H9 (cell line): Measurements from ENCODE around the gene CLEC4E. TPM values are rescaled to one million over a fixed set of nuclear protein-coding genes. Genes with fewer than 3 reads are reported as not detected.

Source experiments
- DNase-seq: peaks from one replicate; pipeline ENCODE4 v3.0.0-alpha.2; 2017
- H2AFZ ChIP-seq: one replicate; pipeline ENCODE4 v1.6.1; 2013; ENCODE audit warnings: mild to moderate bottlenecking, low read length, control low read depth, moderate library complexity
- H2AK5ac ChIP-seq: 2 replicates; pipeline ENCODE4 v1.6.1; 2013; ENCODE audit warnings: low read length, control low read depth, mixed read lengths; ENCODE audit not compliant: insufficient read length
- H2BK120ac ChIP-seq: one replicate; pipeline ENCODE4 v1.6.1; 2013; ENCODE audit warnings: low read depth, mild to moderate bottlenecking, low read length, control low read depth, inconsistent platforms; ENCODE audit not compliant: poor library complexity, severe bottlenecking
- H2BK12ac ChIP-seq: 2 replicates; pipeline ENCODE4 v1.6.1; 2013; ENCODE audit warnings: low read length, control low read depth, mixed read lengths, low read depth; ENCODE audit not compliant: insufficient read length
- H2BK15ac ChIP-seq: 2 replicates; pipeline ENCODE4 v1.6.1; 2013; ENCODE audit warnings: low read depth, low read length, control low read depth
- H2BK20ac ChIP-seq: one replicate; pipeline ENCODE4 v1.6.1; 2013; ENCODE audit warnings: low read depth, mild to moderate bottlenecking, low read length, control low read depth, inconsistent platforms; ENCODE audit not compliant: poor library complexity, severe bottlenecking
- H2BK5ac ChIP-seq: 2 replicates; pipeline ENCODE4 v1.6.1; 2013; ENCODE audit warnings: low read length, control low read depth, mixed read lengths; ENCODE audit not compliant: insufficient read length
- H3K14ac ChIP-seq: 2 replicates; pipeline ENCODE4 v1.6.1; 2013; ENCODE audit warnings: low read length, control low read depth; ENCODE audit not compliant: insufficient read depth
- H3K18ac ChIP-seq: 2 replicates; pipeline ENCODE4 v1.6.1; 2013; ENCODE audit warnings: low read depth, mild to moderate bottlenecking, mixed read lengths, low read length, control low read depth; ENCODE audit not compliant: insufficient read length
- H3K23ac ChIP-seq: 2 replicates; pipeline ENCODE4 v1.6.1; 2013; ENCODE audit warnings: low read length, control low read depth, mixed read lengths, low read depth; ENCODE audit not compliant: insufficient read length
- H3K23me2 ChIP-seq: 2 replicates; pipeline ENCODE4 v1.6.1; 2013; ENCODE audit warnings: low read depth, mild to moderate bottlenecking, mixed read lengths, low read length, control low read depth; ENCODE audit not compliant: insufficient read length, poor library complexity, severe bottlenecking
- H3K27ac ChIP-seq: 2 replicates; pipeline ENCODE4 v1.5.1; 2013; ENCODE audit warnings: low read length, control low read depth, mixed read lengths, low read depth; ENCODE audit not compliant: insufficient read length
- H3K27me3 ChIP-seq: 2 replicates; pipeline ENCODE4 v1.6.1; 2013; ENCODE audit warnings: low read length, control low read depth, inconsistent platforms; ENCODE audit not compliant: insufficient read depth
- H3K4ac ChIP-seq: 2 replicates; pipeline ENCODE4 v1.6.1; 2013; ENCODE audit warnings: low read depth, mild to moderate bottlenecking, control low read depth, inconsistent platforms, low read length, moderate library complexity
- H3K4me1 ChIP-seq: 2 replicates; pipeline ENCODE4 v1.6.1; 2013; ENCODE audit warnings: low read length, control low read depth, inconsistent platforms; ENCODE audit not compliant: insufficient read depth
- H3K4me2 ChIP-seq: 2 replicates; pipeline ENCODE4 v1.6.1; 2013; ENCODE audit warnings: low read length, control low read depth, mixed read lengths; ENCODE audit not compliant: insufficient read length, insufficient read depth
- H3K56ac ChIP-seq: 2 replicates; pipeline ENCODE4 v1.6.1; 2013; ENCODE audit warnings: low read depth, mild to moderate bottlenecking, mixed read lengths, low read length, control low read depth; ENCODE audit not compliant: insufficient read length
- H3K79me1 ChIP-seq: 2 replicates; pipeline ENCODE4 v1.6.1; 2013; ENCODE audit warnings: low read depth, mild to moderate bottlenecking, moderate library complexity, low read length, control low read depth, inconsistent platforms; ENCODE audit not compliant: insufficient read depth, poor library complexity, severe bottlenecking
- H3K79me2 ChIP-seq: 2 replicates; pipeline ENCODE4 v1.6.1; 2013; ENCODE audit warnings: low read length, control low read depth, inconsistent platforms; ENCODE audit not compliant: insufficient read depth
- H3K9ac ChIP-seq: 2 replicates; pipeline ENCODE4 v1.6.1; 2013; ENCODE audit warnings: low read length, control low read depth, mixed read lengths; ENCODE audit not compliant: insufficient read length; ENCODE audit errors: extremely low read depth
- H3K9me3 ChIP-seq: one replicate; pipeline ENCODE4 v1.6.1; 2013; ENCODE audit warnings: low read depth, low read length, inconsistent platforms; ENCODE audit not compliant: control insufficient read depth
- H3T11ph ChIP-seq: one replicate; pipeline ENCODE4 v1.6.1; 2013; ENCODE audit warnings: mild to moderate bottlenecking, low read length, control low read depth, inconsistent platforms
- H4K20me1 ChIP-seq: one replicate; pipeline ENCODE4 v1.6.1; 2013; ENCODE audit not compliant: control insufficient read depth, insufficient read length, insufficient read depth
- H4K5ac ChIP-seq: 2 replicates; pipeline ENCODE4 v1.6.1; 2013; ENCODE audit warnings: low read depth, mild to moderate bottlenecking, mixed read lengths, low read length, control low read depth; ENCODE audit not compliant: insufficient read length
- H4K8ac ChIP-seq: replicated peaks from 2 replicates; pipeline ENCODE4 v1.6.1; 2013; ENCODE audit warnings: low read length, control low read depth, mixed read lengths, low read depth; ENCODE audit not compliant: insufficient read length
- H4K91ac ChIP-seq: 2 replicates; pipeline ENCODE4 v1.6.1; 2013; ENCODE audit warnings: low read depth, mild to moderate bottlenecking, moderate library complexity, mixed read lengths, low read length, control low read depth; ENCODE audit not compliant: insufficient read length
- H3K27ac Mint-ChIP-seq, 3 experiments: 2 replicates in 2 of 3; 3 replicates in 1 of 3; pipeline ENCODE4 v1.8.0; 2020 to 2021; ENCODE audit warnings: mixed read lengths in 3 of 3, mild to moderate bottlenecking in 1 of 3, moderate library complexity in 1 of 3
- H3K27me3 Mint-ChIP-seq: 2 replicates; pipeline ENCODE4 v1.8.0; 2021; ENCODE audit warnings: low read depth, mild to moderate bottlenecking, moderate library complexity, mixed read lengths
- H3K36me3 Mint-ChIP-seq, 3 experiments: 2 replicates in 2 of 3; 3 replicates in 1 of 3; pipeline ENCODE4 v1.8.0; 2020 to 2021; ENCODE audit warnings: low read depth in 3 of 3, mixed read lengths in 3 of 3; ENCODE audit not compliant: insufficient read depth in 1 of 3
- H3K4me1 Mint-ChIP-seq, 2 experiments: 2 replicates each; pipeline ENCODE4 v1.8.0; 2020; ENCODE audit warnings: mixed read lengths in 2 of 2
- H3K4me3 Mint-ChIP-seq, 2 experiments: 2 replicates in 1 of 2; 3 replicates in 1 of 2; pipeline ENCODE4 v1.8.0; 2020 to 2021; ENCODE audit warnings: mild to moderate bottlenecking in 2 of 2, mixed read lengths in 2 of 2, moderate library complexity in 1 of 2
- H3K9me3 Mint-ChIP-seq, 2 experiments: 2 replicates in 1 of 2; 3 replicates in 1 of 2; pipeline ENCODE4 v1.8.0; 2020; ENCODE audit warnings: mild to moderate bottlenecking in 2 of 2, mixed read lengths in 2 of 2, moderate library complexity in 1 of 2
- WGBS: extraction: QIAGEN DNeasy Blood & Tissue Kit; methylation state at CpG from one replicate; pipeline ENCODE4 v1.1.7; 2013; ENCODE audit warnings: missing lambda C conversion rate, low lambda C conversion rate, mixed read lengths; ENCODE audit not compliant: insufficient read length; ENCODE audit errors: extremely low coverage; 5-methylcytosine and 5-hydroxymethylcytosine counted together
- total RNA-seq: library from RNA; stranded (reverse); gene quantifications from 2 replicates; pipeline ENCODE4 v1.2.1, GENCODE V29; 2021
- TF ChIP-seq, protein P1 (sequence below): fragments of 200-600 bp; sonication (generic); conservative IDR thresholded peaks from 3 replicates; pipeline ENCODE4 v1.8.0; 2021; ENCODE audit warnings: antibody characterized with exemption, mild to moderate bottlenecking

Gene CLEC4E
- total RNA-seq, 1 experiment from 2014 or later = not detected

DNA sequence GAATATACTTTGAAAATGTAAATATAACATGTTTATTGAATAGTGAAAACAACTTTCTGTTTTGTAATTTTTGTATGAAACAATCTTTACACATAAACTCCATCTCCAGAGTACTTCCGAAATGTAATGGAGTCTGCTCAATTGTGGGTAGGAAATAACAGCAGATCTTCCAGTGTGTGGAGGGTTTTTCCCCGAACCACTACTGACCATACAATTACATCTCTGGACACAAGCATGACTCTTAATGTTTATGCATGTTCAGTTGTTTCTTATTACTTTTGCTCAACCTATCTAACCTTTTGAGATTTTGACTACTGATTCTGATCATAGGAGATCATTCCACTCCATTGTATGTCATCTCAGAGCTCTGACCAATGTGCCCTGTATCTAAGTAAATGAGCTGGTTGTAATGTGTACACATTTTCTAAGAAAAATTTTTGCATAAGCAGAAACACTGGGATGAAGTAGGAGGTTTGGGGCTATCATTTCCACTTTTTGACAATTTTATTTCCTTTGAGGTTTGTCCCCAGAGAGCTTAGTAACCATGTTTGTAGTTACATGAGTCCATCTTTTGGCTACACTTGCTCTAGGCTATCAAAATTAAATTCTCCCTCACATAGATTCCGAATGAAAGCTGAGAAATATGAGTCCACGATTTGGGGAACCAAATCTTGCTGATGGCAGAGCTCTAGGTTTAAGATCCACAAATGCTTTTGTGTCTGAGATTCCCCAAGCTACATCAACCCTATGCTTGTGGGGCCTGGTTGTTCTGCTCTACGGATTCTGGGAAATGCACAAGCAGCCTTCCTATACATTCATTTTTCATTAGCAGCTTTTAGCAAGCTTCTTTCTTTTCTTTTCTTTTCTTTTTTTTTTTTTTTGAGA lies 48.8 kb downstream of the CLEC4E start:
- H3K27me3 ChIP-seq = no peaks in the 10 kb centered on the region
- H4K91ac ChIP-seq = no peak overlapping the region
- no peaks in the 10 kb centered on the region for H3K23me2 ChIP-seq
- no peak overlapping the region for H2BK5ac ChIP-seq
- H3K79me1 ChIP-seq = no peaks in the 10 kb centered on the region
- H3K27ac ChIP-seq = no peak overlapping the region
- peak overlapping the region in 1 of 3 experiments; percentile 81; a peak in 1 of 7 replicates for H3K27ac Mint-ChIP-seq
- TF ChIP-seq, protein P1, sequence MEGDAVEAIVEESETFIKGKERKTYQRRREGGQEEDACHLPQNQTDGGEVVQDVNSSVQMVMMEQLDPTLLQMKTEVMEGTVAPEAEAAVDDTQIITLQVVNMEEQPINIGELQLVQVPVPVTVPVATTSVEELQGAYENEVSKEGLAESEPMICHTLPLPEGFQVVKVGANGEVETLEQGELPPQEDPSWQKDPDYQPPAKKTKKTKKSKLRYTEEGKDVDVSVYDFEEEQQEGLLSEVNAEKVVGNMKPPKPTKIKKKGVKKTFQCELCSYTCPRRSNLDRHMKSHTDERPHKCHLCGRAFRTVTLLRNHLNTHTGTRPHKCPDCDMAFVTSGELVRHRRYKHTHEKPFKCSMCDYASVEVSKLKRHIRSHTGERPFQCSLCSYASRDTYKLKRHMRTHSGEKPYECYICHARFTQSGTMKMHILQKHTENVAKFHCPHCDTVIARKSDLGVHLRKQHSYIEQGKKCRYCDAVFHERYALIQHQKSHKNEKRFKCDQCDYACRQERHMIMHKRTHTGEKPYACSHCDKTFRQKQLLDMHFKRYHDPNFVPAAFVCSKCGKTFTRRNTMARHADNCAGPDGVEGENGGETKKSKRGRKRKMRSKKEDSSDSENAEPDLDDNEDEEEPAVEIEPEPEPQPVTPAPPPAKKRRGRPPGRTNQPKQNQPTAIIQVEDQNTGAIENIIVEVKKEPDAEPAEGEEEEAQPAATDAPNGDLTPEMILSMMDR = no peak
- no peak overlapping the region for H3K18ac ChIP-seq
- H3K79me2 ChIP-seq = no peaks in the 10 kb centered on the region
- no peak overlapping the region for H2AFZ ChIP-seq
- H4K8ac ChIP-seq = no peak overlapping the region
- H3K23ac ChIP-seq = no peak overlapping the region
- H3K4me2 ChIP-seq = no peak overlapping the region
- H3K36me3 Mint-ChIP-seq = peaks cover 0 to 17% (median 0%) of the 10 kb centered on the region in 3 experiments; a peak in 3 of 7 replicates
- no peak overlapping the region for H2BK20ac ChIP-seq
- H4K20me1 ChIP-seq = no peaks in the 10 kb centered on the region
- DNase-seq = no peak
- peaks cover 4 to 5% of the 10 kb centered on the region in 2 experiments; a peak in 4 of 5 replicates for H3K9me3 Mint-ChIP-seq
- no peak overlapping the region for H2BK12ac ChIP-seq
- H3K4ac ChIP-seq = no peak overlapping the region
- no peak overlapping the region for H2BK15ac ChIP-seq
- no CpG with 5 or more reads among the region's 5 CpGs for WGBS
- H3K9me3 ChIP-seq = no peaks in the 10 kb centered on the region
- H2AK5ac ChIP-seq = no peak overlapping the region
- H4K5ac ChIP-seq = no peak overlapping the region
- H3K4me1 Mint-ChIP-seq = peaks cover 9 to 22% of the 10 kb centered on the region in 2 experiments
- no peak overlapping the region for H2BK120ac ChIP-seq
- no peaks in the 10 kb centered on the region; the same call in 1 of the 2 replicates for H3K4me1 ChIP-seq
- no peaks in the 10 kb centered on the region; the same call in 1 of the 2 replicates for H3K27me3 Mint-ChIP-seq
- no peak overlapping the region for H3K9ac ChIP-seq
- H3T11ph ChIP-seq = no peak overlapping the region
- no peak overlapping the region for H3K4me3 Mint-ChIP-seq
- no peak overlapping the region for H3K56ac ChIP-seq
- no peak overlapping the region for H3K14ac ChIP-seq

Other genes starting within 250 kb of the CLEC4E start
- 0.17 and 0.37 TPM in 2 replicates for gene CLEC6A, start 84.9 kb downstream of the CLEC4E start, total RNA-seq
- 0.42 and 0.48 TPM in 2 replicates for gene CLEC4D, start 27.4 kb downstream of the CLEC4E start, total RNA-seq
- 0.22 TPM in 1 of 2 replicates, not detected in the other for gene AICDA, start 72.0 kb upstream of the CLEC4E start, total RNA-seq
- 0.09 and 0.26 TPM in 2 replicates for gene MFAP5, start 121.9 kb upstream of the CLEC4E start, total RNA-seq
- gene RIMKLB, start 157.1 kb upstream of the CLEC4E start, total RNA-seq = 80.2 and 87.7 TPM in 2 replicates